Gastrocnemius medialis (tissue), 4 donors: ENCODE results near the gene IMP4.

ENCODE experiments used
- CTCF ChIP-seq, 5 experiments: fragments of 450-650 bp in 3 of 5; fragments of 200-600 bp in 2 of 5; sonication (generic) in 2 of 5; IDR thresholded peaks in 4 of 5; conservative IDR thresholded peaks in 1 of 5; 1 replicate in 4 of 5; 2 replicates in 1 of 5; pipeline ENCODE4 v1.5.1; 2016 to 2019; ENCODE audit warnings: antibody characterized with exemption in 5 of 5, mild to moderate bottlenecking in 3 of 5, moderate library complexity in 3 of 5
- POLR2A ChIP-seq, 2 donors: fragments of 450-650 bp; IDR thresholded peaks; one replicate each; pipeline ENCODE4 v1.6.1; 2017; ENCODE audit warnings: antibody characterized with exemption in 2 of 2, mild to moderate bottlenecking in 2 of 2, moderate library complexity in 2 of 2

GRCh38 chr2:130373808-130374365 is 31.2 kb downstream of the IMP4 start:
- no peak for TF ChIP-seq CTCF (IDR thresholded peaks at IDR 0.05 in 4 of 5, conservative IDR thresholded peaks at IDR 0.05 in 1 of 5)
- no peak for TF ChIP-seq POLR2A (IDR thresholded peaks at IDR 0.05)
